ENCODE data around the gene HS3ST3A1. TPM values are rescaled to one million over a fixed set of nuclear protein-coding genes. Genes with fewer than 3 reads are reported as not detected.
A peak's percentile ranks its signal among the peaks of the same experiment; 100 is the strongest.

HS3ST3A1 gene
- total and polyA plus RNA-seq, 2 of the 4 experiments (the other 2 are of a cell fraction) = 8.8 to 9.0 TPM

- ChIA-PET POLR2A (ENCODE audit: unreplicated experiment) (no interaction called here), CTCF (no interaction called here)
- no TSS peak for BruUV-seq (replicated peaks)
- no peaks in the 10 kb centered on the region for H4K20me1 ChIP-seq (ENCODE audit: insufficient read depth, low read length)
- H3K9me3 ChIP-seq (ENCODE audit: control insufficient read depth, insufficient read depth, low read length) = no peaks in the 10 kb centered on the region
- no CpG with 5 or more reads among the region's 7 CpGs for whole genome bisulfite sequencing, 2 experiments (ENCODE audit: extremely low coverage in 2 of 2, insufficient read length in 1 of 2)
- ATAC-seq (ENCODE audit: low read depth) (no peak), DNase-seq (no peak)
- no peak overlapping the region for H2AFZ ChIP-seq (replicated peaks; ENCODE audit: low read length, poor library complexity)
- no peaks in the 10 kb centered on the region for H3K36me3 ChIP-seq (ENCODE audit: control insufficient read depth, insufficient read depth, low read length)
- no peak overlapping the region for H4K91ac ChIP-seq (ENCODE audit: insufficient read depth, low read depth, low read length)
- no peak overlapping the region for H2BK15ac ChIP-seq (ENCODE audit: low read depth, low read length)
- H3K14ac ChIP-seq (replicated peaks; ENCODE audit: low read depth, low read length) = no peak overlapping the region
- H3K9ac ChIP-seq (ENCODE audit: low read depth, low read length) = no peak overlapping the region
- intact Hi-C loops (cut with micrococcal nuclease) = no loop called here
- no peak overlapping the region for H3K27ac ChIP-seq (ENCODE audit: insufficient read depth, low read length)
- H3K4me2 ChIP-seq (ENCODE audit: low read depth, low read length) = no peak overlapping the region
- no peak overlapping the region for H3K23ac ChIP-seq (ENCODE audit: low read depth, low read length)
- no peak overlapping the region for H2AK9ac ChIP-seq (replicated peaks; ENCODE audit: low read depth, low read length, poor library complexity)
- H3K4me1 ChIP-seq (ENCODE audit: control insufficient read depth, insufficient read depth, low read length) = 0 out of 2 replicates have a peak, but pooled peaks cover 2% of the 10 kb centered on the region
- no peak overlapping the region for H3K56ac ChIP-seq (ENCODE audit: extremely low read depth, insufficient read depth, low read length)
- in situ Hi-C loops (cut with MboI; ENCODE audit: low sequenced_read_pairs) = no loop called here
- TF ChIP-seq RCOR1 (IDR thresholded peaks at IDR 0.05; ENCODE audit: insufficient replicate concordance, low read length) = no peak
- no peak for TF ChIP-seq CTCF (conservative IDR thresholded peaks at IDR 0.05; ENCODE audit: low read depth, low read length)
- TF ChIP-seq ELK1 (IDR thresholded peaks at IDR 0.05; ENCODE audit: borderline replicate concordance, low read depth, low read length) = no peak
- no peak for TF ChIP-seq MAZ (IDR thresholded peaks at IDR 0.05; ENCODE audit: borderline replicate concordance, low read depth, low read length)
- TF ChIP-seq CEBPB (IDR thresholded peaks at IDR 0.05; ENCODE audit: low read depth, low read length) = no peak
- no peaks in the 10 kb centered on the region for H3K9me1 ChIP-seq (ENCODE audit: insufficient read depth, low read length)
- H4K5ac ChIP-seq (ENCODE audit: low read depth, low read length) = no peak overlapping the region
- peaks cover 7 to 24% of the 10 kb centered on the region in 2 experiments; a peak in 3 of 4 replicates for H3K79me1 ChIP-seq (ENCODE audit: low read depth in 1 of 2, low read length in 2 of 2)
- H3K4ac ChIP-seq (ENCODE audit: low read depth, low read length) = no peak overlapping the region
- H3K18ac ChIP-seq (ENCODE audit: low read depth, low read length) = no peak overlapping the region
- H2AK5ac ChIP-seq (ENCODE audit: low read depth, low read length) = no peak overlapping the region
- dilution Hi-C loops (cut with HindIII; ENCODE audit: low sequenced_read_pairs, unreplicated experiment) = no loop called here
- H2BK20ac ChIP-seq (ENCODE audit: low read depth, low read length) = no peak overlapping the region
- H2BK5ac ChIP-seq (ENCODE audit: low read depth, low read length, poor library complexity, severe bottlenecking) = peak overlapping the region; percentile 10
- no peak overlapping the region for H2BK120ac ChIP-seq (ENCODE audit: low read depth, low read length)
- no peaks in the 10 kb centered on the region for H3K27me3 ChIP-seq (ENCODE audit: control insufficient read depth, insufficient read depth, low read length)
- H4K8ac ChIP-seq (ENCODE audit: low read depth in 2 of 2, low read length in 2 of 2) = no peak overlapping the region
- no peak overlapping the region for H3K4me3 ChIP-seq (ENCODE audit: insufficient read depth, low read depth, low read length)
Measured at GRCh38 chr17:13491916-13492736, 109.6 kb downstream of the HS3ST3A1 start.
